Measurements from ENCODE around the gene TBC1D13. TPM values are rescaled to one million over a fixed set of nuclear protein-coding genes. Genes with fewer than 3 reads are reported as not detected.

TBC1D13 gene
- total and polyA plus RNA-seq, 10 of the 15 experiments (the other 5 are each of a cell fraction or from before 2014, with no cell fraction given) = 3.0 to 23.1 (median 16.5) TPM

DNA sequence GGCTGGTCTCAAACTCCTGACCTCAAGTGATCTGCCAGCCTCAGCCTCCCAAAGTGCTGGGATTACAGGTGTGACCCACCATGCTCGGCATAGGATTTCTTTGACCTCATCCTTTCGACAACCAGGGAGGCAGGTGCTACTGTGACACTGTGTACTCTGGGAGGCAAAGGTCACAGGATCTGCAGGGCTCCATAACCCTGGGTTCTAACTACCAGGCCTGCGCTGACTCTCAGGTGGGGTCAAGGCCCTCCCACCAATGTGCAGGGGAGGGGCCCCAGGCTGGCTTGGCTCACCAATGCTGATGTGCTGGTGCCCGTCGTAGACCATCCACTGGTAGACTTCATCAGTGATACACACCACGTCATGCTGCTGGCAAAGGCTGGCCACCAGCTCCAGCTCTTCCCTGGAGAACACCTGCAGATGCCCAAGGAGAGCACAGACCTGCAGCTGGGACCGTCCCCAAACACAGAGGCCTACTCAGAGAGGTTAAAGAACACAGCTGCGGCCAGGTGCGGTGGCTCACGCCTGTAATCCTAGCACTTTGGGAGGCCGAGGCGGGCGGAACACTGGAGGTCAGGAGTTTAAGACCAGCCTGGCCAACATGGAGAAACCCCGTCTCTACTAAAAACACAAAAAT, 49.6 kb downstream of the TBC1D13 start:
- no peak overlapping the region for H3K9ac ChIP-seq (ENCODE audit: control insufficient read depth, insufficient read depth, low read length)
- H3K4me3 ChIP-seq = no peak overlapping the region
- 84% methylated on average over 14 of the region's 14 CpGs for WGBS (ENCODE audit: insufficient coverage, insufficient replicate concordance, low lambda C conversion rate, missing lambda C conversion rate)
- no peak overlapping the region for H3K4me2 ChIP-seq (ENCODE audit: control insufficient read depth, insufficient read depth)
- H4K20me1 ChIP-seq (ENCODE audit: control insufficient read depth, insufficient read depth) = no peaks in the 10 kb centered on the region
- ChIA-PET CTCF (no interaction called here), RAD21 (ENCODE audit: unreplicated experiment) (no interaction called here), SMC1A (ENCODE audit: uncharacterized antibody, unreplicated experiment) (no interaction called here), POLR2A (interaction anchor here (0.5 kb wide), 1 partner anchor 193 kb away, joined by 3 read pairs; no protein-coding TSS in a partner anchor)
- no peak for ATAC-seq
- no peaks in the 10 kb centered on the region for H3K4me1 ChIP-seq (ENCODE audit: control insufficient read depth, insufficient read depth, low read length)
- H3K27ac ChIP-seq (ENCODE audit: control insufficient read depth, insufficient read depth) = no peak overlapping the region
- no peak for DNase-seq (ENCODE audit: low read depth, low spot score)
- no peak for FAIRE-seq
- intact Hi-C loops (cut with micrococcal nuclease; ENCODE audit: unreplicated experiment) (no loop called here), in situ Hi-C loops (cut with MboI) (no loop called here)
- no peaks in the 10 kb centered on the region for H3K27me3 ChIP-seq (replicated peaks in 1 of 2; ENCODE audit: control insufficient read depth in 2 of 2, insufficient read depth in 2 of 2, low read length in 1 of 2)
- H2AFZ ChIP-seq (ENCODE audit: control insufficient read depth, low read depth, low read length) = no peak overlapping the region
- TF ChIP-seq KAT2A (conservative IDR thresholded peaks at IDR 0.05; ENCODE audit: control insufficient read depth, low read depth, low read length) = no peak
- TF ChIP-seq RUNX3 (IDR thresholded peaks at IDR 0.05; ENCODE audit: low read length) = no peak
- no peak for TF ChIP-seq RAD21 (IDR thresholded peaks at IDR 0.05; ENCODE audit: insufficient read depth, low read depth, low read length)
- no peak for TF ChIP-seq TCF3 (IDR thresholded peaks at IDR 0.05; ENCODE audit: borderline replicate concordance, insufficient read depth, low read depth, low read length)
- no peak for TF ChIP-seq ZNF207 (IDR thresholded peaks at IDR 0.05; ENCODE audit: borderline replicate concordance)
- no peak for TF ChIP-seq SPI1 (IDR thresholded peaks at IDR 0.05; ENCODE audit: borderline replicate concordance, insufficient read depth, low read depth, low read length)
- TF ChIP-seq ZSCAN29 (IDR thresholded peaks at IDR 0.05) = no peak
- no peak for TF ChIP-seq CREB1 (IDR thresholded peaks at IDR 0.05; ENCODE audit: low read depth)
- TF ChIP-seq BCL11A (IDR thresholded peaks at IDR 0.05; ENCODE audit: low read depth, low read length) = no peak
- no peak for TF ChIP-seq PRDM15 (CRISPR knock-in tag; IDR thresholded peaks at IDR 0.05)
- no peak for TF ChIP-seq SMARCA5 (IDR thresholded peaks at IDR 0.05)
- TF ChIP-seq KLF5 (IDR thresholded peaks at IDR 0.05; ENCODE audit: partially characterized antibody) = no peak
- no TSS peak for BruUV-seq (replicated peaks)
- no peaks in the 10 kb centered on the region for H3K9me3 ChIP-seq (replicated peaks; ENCODE audit: control insufficient read depth, insufficient read depth, low read length)
- H3K79me2 ChIP-seq (ENCODE audit: control insufficient read depth, insufficient read depth, low read length) = no peaks in the 10 kb centered on the region
- peaks cover 0 to 2% of the 10 kb centered on the region in 2 experiments; a peak in 2 of 4 replicates for H3K36me3 ChIP-seq (ENCODE audit: control insufficient read depth in 2 of 2, insufficient read depth in 2 of 2, low read length in 1 of 2)
